PC-9 (cell line): Measurements from ENCODE around the gene PDXDC1. TPM values are rescaled to one million over a fixed set of nuclear protein-coding genes. Genes with fewer than 3 reads are reported as not detected.
"Not testable (repeated sequence)": the region's sequence is repeated elsewhere in the genome, so short reads cannot be mapped to it uniquely, and the experiment has no call there.

ENCODE experiments used
- BruUV-seq: library from RNA; stranded (reverse); fragments of 400-500 nt; replicated peaks from 2 replicates; lab custom pipeline; 2021; lab: Mats Ljungman, UMichigan
- CTCF ChIA-PET: fragments of 300-600 bp; sonication (Branson Sonifier 250); formaldehyde crosslinking; loops from one replicate; lab custom pipeline; 2022; ENCODE audit warnings: antibody characterized with exemption; lab: Charles Lee
- POLR2A ChIA-PET: fragments of 300-600 bp; sonication (Branson Sonifier 250); formaldehyde crosslinking; loops from one replicate; lab custom pipeline; 2022; ENCODE audit warnings: antibody characterized with exemption; ENCODE audit not compliant: unreplicated experiment; lab: Charles Lee
- DNase-seq, 2 experiments: peaks; one replicate each; pipeline versions ENCODE4 v3.0.0 to v3.0.0-alpha.2; 2015 to 2022; ENCODE audit warnings: mixed read lengths in 1 of 2
- H2AFZ ChIP-seq: fragments of 200-600 bp; sonication (generic); 2 replicates; pipeline ENCODE4 v1.8.1; 2017; ENCODE audit warnings: antibody characterized with exemption
- H3F3A ChIP-seq: fragments of 200-600 bp; sonication (generic); 2 replicates; pipeline ENCODE4 v1.8.1; 2017; ENCODE audit warnings: antibody characterized with exemption, mild to moderate bottlenecking, low read depth; ENCODE audit not compliant: insufficient read depth
- H3K27ac ChIP-seq: fragments of 200-600 bp; sonication (generic); 2 replicates; pipeline ENCODE4 v1.6.1; 2016; ENCODE audit warnings: mixed run types
- H3K27me3 ChIP-seq: fragments of 200-600 bp; sonication (generic); 2 replicates; pipeline ENCODE4 v1.6.1; 2016; ENCODE audit warnings: low read depth, mixed run types; ENCODE audit not compliant: insufficient read depth
- H3K36me3 ChIP-seq: fragments of 200-600 bp; sonication (generic); 2 replicates; pipeline ENCODE4 v1.6.1; 2016; ENCODE audit warnings: low read depth, mixed run types
- H3K4me1 ChIP-seq: fragments of 200-600 bp; sonication (generic); replicated peaks from 2 replicates; pipeline ENCODE4 v1.6.1; 2016; ENCODE audit warnings: mixed run types; ENCODE audit not compliant: insufficient read depth
- H3K4me2 ChIP-seq: fragments of 200-600 bp; sonication (generic); 2 replicates; pipeline ENCODE4 v1.6.1; 2017; ENCODE audit warnings: mixed run types
- H3K4me3 ChIP-seq: fragments of 200-600 bp; sonication (generic); 2 replicates; pipeline ENCODE4 v1.6.1; 2016; ENCODE audit warnings: mixed run types
- H3K79me2 ChIP-seq: fragments of 200-600 bp; sonication (generic); 2 replicates; pipeline ENCODE4 v1.6.1; 2017; ENCODE audit warnings: low read depth, mixed run types
- H3K9me2 ChIP-seq: fragments of 200-600 bp; sonication (generic); 2 replicates; pipeline ENCODE4 v1.8.1; 2017; ENCODE audit warnings: mild to moderate bottlenecking; ENCODE audit not compliant: insufficient read depth
- H3K9me3 ChIP-seq: fragments of 200-600 bp; sonication (generic); 2 replicates; pipeline ENCODE4 v1.8.1; 2016; ENCODE audit warnings: low read depth; ENCODE audit not compliant: insufficient read depth
- H4K20me1 ChIP-seq: fragments of 200-600 bp; sonication (generic); 2 replicates; pipeline ENCODE4 v1.8.1; 2017; ENCODE audit not compliant: insufficient read depth
- EZH2 ChIP-seq: fragments of 200-600 bp; sonication (generic); IDR thresholded peaks from 2 replicates; pipeline ENCODE4 v1.8.0; 2017; ENCODE audit warnings: antibody characterized with exemption, low read depth
- intact Hi-C: fragments of 100-400 bp; cut with micrococcal nuclease; formaldehyde crosslinking; loops from one replicate; pipeline ENCODE4 v1.10.0; 2022; ENCODE audit not compliant: unreplicated experiment
- total RNA-seq: library from RNA; stranded (reverse); gene quantifications from 2 replicates; pipeline ENCODE4 v1.2.3, GENCODE V29; 2021
- TF ChIP-seq, protein P1 (sequence below): fragments of 200-600 bp; sonication (generic); conservative IDR thresholded peaks from 2 replicates; pipeline ENCODE4 v1.6.1; 2017; ENCODE audit warnings: mixed run types, antibody characterized with exemption, mild to moderate bottlenecking, moderate library complexity

The PDXDC1 gene
- total RNA-seq, 1 experiment from 2014 or later: 120 TPM

DNA sequence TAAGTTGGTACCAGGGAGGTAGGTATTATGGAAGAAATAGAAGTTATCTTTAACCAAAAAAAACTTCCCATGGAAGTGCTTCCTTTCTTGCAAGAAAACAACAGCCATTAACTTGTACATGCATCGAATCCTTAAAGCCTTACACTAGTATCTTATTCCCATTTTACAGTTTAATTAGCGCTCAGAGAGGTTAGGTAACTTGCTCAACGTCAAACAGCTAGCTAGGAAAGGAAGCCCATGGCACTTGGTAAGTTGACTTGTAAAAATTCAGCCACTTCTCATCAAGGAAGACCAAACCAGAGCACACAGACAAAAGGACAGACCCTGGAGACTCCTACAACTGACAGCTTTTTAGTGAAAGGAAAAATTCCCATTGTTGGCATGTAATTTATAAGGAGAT lies 84.5 kb downstream of the PDXDC1 start:
- Histone ChIP-seq H3K4me2 (no peak overlapping the region), H3K4me3 (no peak overlapping the region), H4K20me1 (no peaks in the 10 kb centered on the region; the same call in 1 of the 2 replicates), H3K9me2 (no peaks in the 10 kb centered on the region), H3K4me1 (peaks cover 36% of the 10 kb centered on the region), H3K27me3 (no peaks in the 10 kb centered on the region), H3K79me2 (peaks cover 12% of the 10 kb centered on the region), H3K27ac (no peak overlapping the region), H3K36me3 (peaks cover 37% of the 10 kb centered on the region), H2AFZ (no peak overlapping the region), H3F3A (peaks cover 45% of the 10 kb centered on the region), H3K9me3 (no peaks in the 10 kb centered on the region)
- POLR2A ChIA-PET: no interaction called here
- BruUV-seq: no TSS peak
- intact Hi-C loops: no loop called here
- TF ChIP-seq EZH2: no peak
- TF ChIP-seq, protein P1, sequence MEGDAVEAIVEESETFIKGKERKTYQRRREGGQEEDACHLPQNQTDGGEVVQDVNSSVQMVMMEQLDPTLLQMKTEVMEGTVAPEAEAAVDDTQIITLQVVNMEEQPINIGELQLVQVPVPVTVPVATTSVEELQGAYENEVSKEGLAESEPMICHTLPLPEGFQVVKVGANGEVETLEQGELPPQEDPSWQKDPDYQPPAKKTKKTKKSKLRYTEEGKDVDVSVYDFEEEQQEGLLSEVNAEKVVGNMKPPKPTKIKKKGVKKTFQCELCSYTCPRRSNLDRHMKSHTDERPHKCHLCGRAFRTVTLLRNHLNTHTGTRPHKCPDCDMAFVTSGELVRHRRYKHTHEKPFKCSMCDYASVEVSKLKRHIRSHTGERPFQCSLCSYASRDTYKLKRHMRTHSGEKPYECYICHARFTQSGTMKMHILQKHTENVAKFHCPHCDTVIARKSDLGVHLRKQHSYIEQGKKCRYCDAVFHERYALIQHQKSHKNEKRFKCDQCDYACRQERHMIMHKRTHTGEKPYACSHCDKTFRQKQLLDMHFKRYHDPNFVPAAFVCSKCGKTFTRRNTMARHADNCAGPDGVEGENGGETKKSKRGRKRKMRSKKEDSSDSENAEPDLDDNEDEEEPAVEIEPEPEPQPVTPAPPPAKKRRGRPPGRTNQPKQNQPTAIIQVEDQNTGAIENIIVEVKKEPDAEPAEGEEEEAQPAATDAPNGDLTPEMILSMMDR: no peak
- CTCF ChIA-PET: interaction anchor here (0.7 kb wide), 1 partner anchor 66 kb away, joined by 4 read pairs; no protein-coding TSS in a partner anchor
- DNase-seq: no peak

DNA sequence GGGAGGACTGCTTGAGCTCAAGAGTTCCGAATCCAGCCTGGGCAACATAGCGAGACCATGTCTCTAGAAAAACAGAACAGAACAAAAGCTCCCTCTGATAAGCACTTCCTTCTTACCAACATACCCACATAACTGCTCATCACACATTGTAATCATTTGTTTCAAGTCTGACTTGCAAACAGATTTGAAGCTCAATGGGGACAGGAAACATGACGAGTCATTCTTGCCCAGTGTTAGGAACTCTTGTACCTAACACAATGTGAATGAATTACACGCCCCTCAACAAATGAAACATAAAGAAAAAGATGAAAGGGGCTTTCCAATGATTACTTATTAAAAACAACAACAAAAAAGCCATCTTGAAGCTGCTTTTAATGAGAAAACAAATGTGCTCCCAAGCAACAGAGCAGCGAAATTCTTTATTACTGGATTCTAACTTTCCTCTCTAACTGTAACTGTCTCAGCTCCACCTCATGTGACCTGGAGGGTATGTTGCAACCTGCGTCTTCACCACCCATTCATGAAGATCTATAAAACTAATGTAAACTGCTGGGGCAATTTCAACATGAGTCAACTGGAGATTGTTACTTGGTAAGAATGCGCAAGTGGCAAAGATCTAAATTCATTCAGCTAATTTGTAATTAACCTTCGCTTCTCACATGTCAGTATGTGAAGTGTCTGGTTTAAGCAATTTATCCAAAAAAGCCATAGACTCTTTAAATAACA lies 87.4 kb downstream of the PDXDC1 start:
- H3K9me3 ChIP-seq, H3K27ac ChIP-seq, H4K20me1 ChIP-seq, H3K4me3 ChIP-seq, H3K27me3 ChIP-seq, H3K9me2 ChIP-seq, intact Hi-C loops, BruUV-seq, DNase-seq, H3K79me2 ChIP-seq, H2AFZ ChIP-seq, H3K4me2 ChIP-seq, CTCF ChIA-PET: not testable (repeated sequence)
- peaks cover 38% of the 10 kb centered on the region for H3K36me3 ChIP-seq
- H3K4me1 ChIP-seq: peaks cover 18% of the 10 kb centered on the region
- POLR2A ChIA-PET: interaction anchor here (0.5 kb wide), 1 partner anchor 1758 kb away, joined by 4 read pairs; no protein-coding TSS in a partner anchor
- H3F3A ChIP-seq: peaks cover 35% of the 10 kb centered on the region

DNA sequence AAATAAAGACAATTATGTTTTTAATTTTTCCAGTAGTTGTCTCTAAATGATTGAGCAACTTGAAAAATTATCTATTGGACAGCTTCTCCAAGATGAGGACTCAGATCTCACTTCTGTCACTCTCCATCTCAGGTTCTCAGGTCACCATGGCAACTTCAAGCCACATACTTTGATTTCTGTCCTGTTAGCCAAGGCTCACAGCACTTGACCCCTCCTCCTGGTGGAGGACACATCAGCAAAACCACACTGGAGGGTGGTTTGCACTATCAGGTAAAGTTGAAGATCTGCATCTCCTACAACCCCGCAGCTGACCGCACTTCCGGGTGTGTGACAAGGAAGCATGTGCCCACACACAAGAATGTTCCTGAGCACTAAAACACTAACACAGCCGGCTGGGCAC lies 91.1 kb downstream of the PDXDC1 start:
- CTCF ChIA-PET, H4K20me1 ChIP-seq, DNase-seq, intact Hi-C loops, H3F3A ChIP-seq, POLR2A ChIA-PET, BruUV-seq, H3K79me2 ChIP-seq, H3K9me3 ChIP-seq, H3K27ac ChIP-seq, H3K4me2 ChIP-seq, H3K4me1 ChIP-seq, H3K4me3 ChIP-seq, H2AFZ ChIP-seq, H3K27me3 ChIP-seq, H3K9me2 ChIP-seq: not testable (repeated sequence)
- H3K36me3 ChIP-seq: peaks cover 21% of the 10 kb centered on the region

DNA sequence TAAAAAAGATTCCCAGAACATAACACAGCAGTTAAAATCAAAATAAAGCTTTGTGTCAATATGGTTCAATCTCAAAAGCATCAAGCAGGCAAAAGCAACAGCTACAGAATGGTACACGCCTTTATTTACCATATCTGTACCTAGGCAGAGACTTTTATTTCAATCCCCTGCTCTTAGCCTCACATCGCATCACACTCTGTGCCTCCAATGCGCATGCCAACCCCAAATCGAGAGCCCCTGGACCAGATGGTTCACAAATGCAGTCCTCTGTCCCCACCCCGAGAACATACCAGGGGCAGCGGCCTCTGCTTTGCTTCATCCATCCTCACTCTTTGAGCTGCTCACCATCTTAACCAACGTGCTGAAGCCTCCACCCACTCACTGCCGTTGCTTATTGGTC lies 91.9 kb downstream of the PDXDC1 start:
- H3K9me2 ChIP-seq, POLR2A ChIA-PET, CTCF ChIA-PET, H4K20me1 ChIP-seq, H3K27ac ChIP-seq, H3K4me2 ChIP-seq, intact Hi-C loops, H3K79me2 ChIP-seq, H3K4me3 ChIP-seq, H3K4me1 ChIP-seq, H3K9me3 ChIP-seq, H3K27me3 ChIP-seq, H3F3A ChIP-seq, H2AFZ ChIP-seq, DNase-seq, BruUV-seq: not testable (repeated sequence)
- H3K36me3 ChIP-seq: peaks cover 13% of the 10 kb centered on the region

DNA sequence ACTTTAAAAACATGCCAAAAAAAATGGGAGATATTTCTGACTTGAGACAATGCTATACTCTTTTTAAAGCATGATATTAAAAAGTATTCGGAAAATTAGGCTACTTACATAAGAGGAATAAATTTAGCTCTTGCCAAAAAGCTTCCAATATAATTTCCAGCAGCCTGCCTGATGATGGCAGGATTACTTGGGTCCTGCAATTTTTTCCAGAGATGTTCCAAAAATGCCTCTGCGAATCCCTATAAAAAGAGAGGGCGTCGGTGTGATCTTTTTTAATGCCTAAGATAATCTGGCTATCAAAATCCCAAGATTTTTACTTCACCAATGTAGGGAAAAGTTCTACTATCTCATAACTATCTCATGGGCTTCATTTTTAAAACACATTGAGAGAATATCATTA lies 96.2 kb downstream of the PDXDC1 start:
- H3K4me2 ChIP-seq, H3K9me2 ChIP-seq, BruUV-seq, H3K9me3 ChIP-seq, H4K20me1 ChIP-seq, H2AFZ ChIP-seq, H3K27ac ChIP-seq, DNase-seq, intact Hi-C loops, H3K4me3 ChIP-seq, H3K4me1 ChIP-seq, CTCF ChIA-PET, H3K79me2 ChIP-seq, H3K27me3 ChIP-seq: not testable (repeated sequence)
- Histone ChIP-seq H3F3A (peaks cover 13% of the 10 kb centered on the region; the same call in 1 of the 2 replicates), H3K36me3 (peaks cover 19% of the 10 kb centered on the region)
- POLR2A ChIA-PET: interaction anchor here (0.6 kb wide), 1 partner anchor 1521 kb away, joined by 4 read pairs; no protein-coding TSS in a partner anchor
